NCI-H1694 treated with DMSO at 0.1 percent for 48 hours (cell line): ENCODE measurements around the gene DSPP.
"Not testable (repeated sequence)": the region's sequence is repeated elsewhere in the genome, so short reads cannot be mapped to it uniquely, and the experiment has no call there.

Source experiments
- DNase-seq: peaks from one replicate; lab custom pipeline; 2025; lab: John Stamatoyannopoulos, UW

The DSPP gene

DNA sequence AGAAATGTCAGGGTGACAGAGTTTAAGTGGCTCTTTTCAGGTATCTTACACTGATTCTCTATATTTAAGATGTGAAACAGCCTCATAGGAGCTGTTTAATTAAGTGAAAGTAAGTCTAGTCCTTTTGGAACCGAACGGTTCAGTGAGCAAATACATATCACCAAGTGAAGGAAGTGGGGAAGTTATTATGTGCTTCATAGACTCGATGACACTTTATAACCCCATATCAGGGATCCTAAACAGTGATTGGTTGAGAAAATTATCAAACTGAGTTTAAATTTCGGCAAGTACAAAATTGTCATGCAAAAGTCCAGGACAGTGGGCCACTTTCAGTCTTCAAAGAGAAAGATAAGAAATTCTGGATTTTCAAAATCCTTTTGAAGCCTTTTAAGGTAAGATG lies at the start of gene DSPP:
Gene DSPP (plus strand): TSS at position 301 of the 400 bp plus-strand sequence. CDS start 2,380 bp downstream, outside the sequence.
- DNase-seq, result no peak

- no peak for DNase-seq
These were observed 49.1 kb upstream of the DSPP start for GRCh38 chr4:87559090-87559837.

DNA sequence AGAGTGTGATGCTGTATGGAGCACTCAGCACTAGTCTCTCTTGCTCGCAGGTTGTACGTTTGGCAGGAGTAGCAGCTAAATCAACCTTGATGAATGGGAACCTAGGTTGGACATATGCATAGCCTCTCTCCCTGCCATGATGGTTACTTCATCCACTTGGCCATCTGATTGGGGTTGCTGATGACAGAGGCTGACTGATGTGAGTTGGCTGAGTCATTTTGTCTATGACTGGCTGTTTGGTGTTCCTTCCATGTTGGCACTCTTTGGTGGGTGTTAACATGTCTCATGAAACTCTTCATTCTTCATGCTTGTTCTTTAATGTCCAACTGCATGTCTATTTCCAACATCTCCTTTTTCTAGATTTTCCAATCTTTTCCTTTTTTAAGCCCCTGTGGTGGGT lies 47.5 kb upstream of the DSPP start:
- DNase-seq, result no peak

GRCh38 chr4:87565746-87566145 lies 42.6 kb upstream of the DSPP start:
- no peak for DNase-seq

DNA sequence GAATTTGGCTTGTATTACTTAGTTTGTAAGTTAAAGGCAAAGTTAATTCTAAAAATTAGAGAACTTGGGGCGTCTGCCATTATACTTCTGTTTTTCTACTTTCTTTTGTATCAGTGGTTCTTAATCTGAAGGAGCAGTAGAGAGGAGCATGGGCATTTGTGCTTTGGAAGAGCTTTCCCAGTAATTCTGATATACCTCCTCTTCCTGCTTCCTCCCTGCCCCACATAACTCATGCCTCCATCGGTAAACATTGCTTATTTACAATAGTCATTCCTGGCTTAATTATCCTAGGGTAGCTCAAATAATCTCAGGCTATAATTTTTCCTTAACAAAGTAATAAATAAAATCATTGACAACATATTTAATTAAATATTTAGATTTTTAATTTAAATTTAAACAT lies 42.1 kb upstream of the DSPP start:
- no peak for DNase-seq

GRCh38 chr4:87567191-87567590 lies 41.1 kb upstream of the DSPP start:
- DNase-seq, result no peak

- DNase-seq, result no peak
These were observed 38.0 kb upstream of the DSPP start for GRCh38 chr4:87570290-87570805.

DNA sequence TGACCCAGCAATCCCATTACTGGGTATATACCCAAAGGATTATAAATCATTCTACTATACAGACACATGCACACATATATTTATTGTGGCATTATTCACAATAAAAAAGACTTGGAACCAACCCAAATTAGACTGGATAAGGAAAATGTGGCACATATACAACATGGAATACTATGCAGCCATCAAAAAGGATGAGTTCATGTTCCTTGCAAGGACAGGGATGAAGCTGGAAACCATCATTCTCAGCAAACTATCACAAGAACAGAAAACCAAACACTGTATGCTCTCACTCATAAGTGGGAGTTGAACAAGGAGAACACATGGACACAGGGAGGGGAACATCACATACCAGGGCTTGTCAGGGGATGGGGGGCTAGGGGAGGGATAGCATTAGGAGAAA lies 34.0 kb upstream of the DSPP start:
- not testable (repeated sequence) for DNase-seq

DNA sequence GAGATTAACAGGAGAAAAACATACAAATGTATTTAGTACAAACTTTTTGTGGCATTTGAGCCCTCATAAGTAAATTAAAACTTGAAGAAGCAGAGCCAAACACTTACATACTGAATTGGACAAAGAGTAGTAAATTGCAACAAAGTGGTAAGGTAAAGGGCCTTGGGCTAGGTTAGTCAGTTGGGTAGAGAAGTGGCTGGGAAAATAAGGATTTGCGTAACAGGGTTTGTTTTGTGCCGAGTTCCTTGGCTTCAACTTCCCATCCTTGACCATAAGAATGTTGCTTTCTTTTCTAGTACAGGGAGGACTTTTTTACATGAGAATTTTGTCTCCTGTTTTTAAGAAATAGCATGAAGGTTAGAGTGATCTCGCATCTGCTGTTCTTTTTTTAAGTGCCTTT lies 33.3 kb upstream of the DSPP start:
- DNase-seq, result no peak

- DNase-seq, result no peak
These were observed 32.9 kb upstream of the DSPP start for GRCh38 chr4:87575408-87575807.

DNA sequence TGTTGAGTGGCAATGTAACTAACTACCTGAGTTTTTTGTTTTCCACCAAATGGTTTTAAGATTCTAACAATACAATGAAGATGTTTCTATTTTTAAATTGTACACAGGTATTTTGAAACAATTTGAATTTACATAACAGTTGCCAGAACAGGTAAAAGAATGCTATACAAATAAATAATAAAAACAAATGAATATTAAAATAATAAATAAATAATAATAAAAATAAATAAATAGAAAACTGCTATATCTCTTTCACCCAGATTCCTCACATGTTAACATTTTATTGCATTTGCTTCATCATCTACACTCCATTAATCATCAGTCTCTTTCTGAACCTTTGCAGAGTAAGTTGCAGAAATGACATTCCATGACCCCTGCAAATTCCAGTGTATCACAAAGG lies 32.3 kb upstream of the DSPP start:
- DNase-seq, result no peak

- no peak for DNase-seq
These were observed 28.9 kb upstream of the DSPP start for GRCh38 chr4:87579478-87579877.

DNA sequence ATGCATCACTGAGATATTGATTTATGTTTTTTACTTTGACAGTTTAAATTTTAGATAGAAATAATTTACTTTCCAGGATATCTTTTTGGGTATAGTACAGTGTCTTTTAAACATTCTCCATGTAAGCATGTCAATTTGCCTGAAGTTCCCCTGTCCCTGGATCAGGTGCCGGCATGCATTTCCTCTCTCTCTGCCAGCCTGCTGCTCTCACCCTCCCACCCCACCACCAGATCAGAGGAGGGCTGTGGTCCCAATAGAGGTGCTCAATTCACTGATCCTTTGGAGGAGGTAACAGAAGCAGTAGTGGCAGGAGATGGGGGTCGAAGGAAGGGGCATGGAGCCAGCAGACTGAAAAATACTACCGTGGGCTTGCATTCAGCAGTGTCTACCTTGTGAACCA lies 28.3 kb upstream of the DSPP start:
- no peak for DNase-seq

DNA sequence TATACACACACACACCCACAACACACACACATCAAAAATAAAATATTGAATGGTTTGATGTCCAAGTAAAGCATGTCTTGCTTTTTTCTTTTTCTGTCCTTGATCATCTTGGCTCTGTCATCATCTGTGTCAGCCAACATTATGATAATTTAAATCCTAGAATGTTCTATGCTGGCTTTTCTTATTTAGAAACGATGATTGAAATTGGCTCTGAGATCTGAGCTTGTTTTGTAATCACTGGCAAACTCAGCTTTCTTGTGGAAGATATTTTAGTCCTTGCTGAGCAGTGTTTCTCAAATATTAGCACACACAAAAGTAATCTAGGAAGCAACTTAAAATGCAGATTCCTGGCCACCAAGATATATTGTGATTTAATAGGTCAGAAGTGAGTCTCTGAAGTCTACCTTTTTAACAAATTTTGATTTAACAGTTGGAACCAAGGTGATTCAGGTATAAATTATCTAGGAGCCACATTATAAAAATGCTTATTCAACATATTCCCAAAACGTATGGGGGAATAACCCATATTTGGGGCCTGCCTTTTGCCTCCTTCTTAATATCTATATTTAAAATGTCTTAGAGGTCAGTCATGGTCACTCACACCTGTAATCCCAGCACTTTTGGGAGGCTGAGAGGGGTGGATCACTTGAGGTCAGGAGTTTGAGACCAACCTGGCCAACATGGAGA lies 24.0 kb upstream of the DSPP start:
- DNase-seq, result no peak

- DNase-seq, result no peak
These were observed 18.8 kb upstream of the DSPP start for GRCh38 chr4:87589531-87589930.

GRCh38 chr4:87592124-87592523 lies 16.2 kb upstream of the DSPP start:
- no peak for DNase-seq

GRCh38 chr4:87601361-87601760 lies 7.0 kb upstream of the DSPP start:
- no peak for DNase-seq

DNA sequence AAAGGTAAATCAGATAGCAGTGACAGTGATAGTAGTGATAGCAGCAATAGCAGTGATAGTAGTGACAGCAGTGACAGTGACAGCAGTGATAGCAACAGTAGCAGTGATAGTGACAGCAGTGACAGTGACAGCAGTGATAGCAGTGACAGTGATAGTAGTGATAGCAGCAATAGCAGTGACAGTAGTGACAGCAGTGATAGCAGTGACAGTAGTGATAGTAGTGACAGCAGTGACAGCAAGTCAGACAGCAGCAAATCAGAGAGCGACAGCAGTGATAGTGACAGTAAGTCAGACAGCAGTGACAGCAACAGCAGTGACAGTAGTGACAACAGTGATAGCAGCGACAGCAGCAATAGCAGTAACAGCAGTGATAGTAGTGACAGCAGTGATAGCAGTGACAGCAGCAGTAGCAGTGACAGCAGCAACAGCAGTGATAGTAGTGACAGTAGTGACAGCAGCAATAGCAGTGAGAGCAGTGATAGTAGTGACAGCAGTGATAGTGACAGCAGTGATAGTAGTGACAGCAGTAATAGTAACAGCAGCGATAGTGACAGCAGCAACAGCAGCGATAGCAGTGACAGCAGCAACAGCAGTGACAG lies 6.1 kb downstream of the DSPP start:
- DNase-seq, result no peak

GRCh38 chr4:87616268-87616667 lies 7.9 kb downstream of the DSPP start:
- no peak for DNase-seq

GRCh38 chr4:87620086-87620485 lies 11.8 kb downstream of the DSPP start:
- no peak for DNase-seq

GRCh38 chr4:87620491-87620890 lies 12.2 kb downstream of the DSPP start:
- no peak for DNase-seq

DNA sequence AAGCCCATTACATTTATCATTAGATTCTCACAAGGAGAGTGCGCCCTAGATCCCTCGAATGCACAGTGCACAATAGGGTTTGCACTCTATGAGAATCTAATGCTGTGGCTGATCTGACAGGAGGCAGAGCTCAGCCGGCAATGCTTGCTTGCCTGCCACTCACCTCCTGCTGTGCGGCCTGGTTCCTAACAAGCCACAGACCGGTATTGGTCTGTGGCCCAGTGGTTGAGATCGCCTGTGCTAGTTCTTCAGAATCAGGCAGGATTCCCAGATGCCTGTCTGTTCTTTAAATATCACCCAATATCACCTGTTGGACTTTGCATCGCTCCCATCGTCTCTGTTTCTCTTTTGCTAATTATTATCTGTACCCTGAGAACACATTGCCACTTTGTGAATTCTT lies 14.0 kb downstream of the DSPP start:
- no peak for DNase-seq

- DNase-seq, result no peak
These were observed 16.4 kb downstream of the DSPP start for GRCh38 chr4:87624698-87625097.
